Breast epithelium (tissue), 3 donors: ENCODE measurements around the gene RPAIN.

ENCODE experiments used
- POLR2A ChIP-seq: fragments of 450-650 bp; IDR thresholded peaks from one replicate; pipeline ENCODE4 v1.6.1; 2016; ENCODE audit warnings: antibody characterized with exemption, mild to moderate bottlenecking, moderate library complexity
- TF ChIP-seq, protein P1 (sequence below), 3 donors: fragments of 450-650 bp; IDR thresholded peaks; one replicate each; pipeline ENCODE4 v1.5.1; 2016 to 2017; ENCODE audit warnings: antibody characterized with exemption in 3 of 3, mild to moderate bottlenecking in 3 of 3, moderate library complexity in 3 of 3

DNA sequence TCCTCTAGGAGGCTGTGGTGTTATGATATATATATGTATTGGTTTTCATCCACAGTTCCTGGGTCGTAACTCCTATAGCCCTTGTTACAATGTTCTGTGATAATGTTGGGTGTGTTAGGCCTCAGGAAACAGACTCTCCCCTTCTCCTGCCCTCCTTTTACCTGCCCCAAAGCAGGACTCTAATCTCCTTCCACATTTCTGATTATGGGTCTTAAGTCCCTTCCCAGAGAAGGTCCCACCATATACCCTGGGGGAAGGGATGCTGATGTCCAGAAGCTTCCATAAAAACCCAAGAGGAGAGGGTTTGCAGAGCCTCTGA, 19.4 kb downstream of the RPAIN start:
- TF ChIP-seq POLR2A = no peak
- TF ChIP-seq, protein P1, sequence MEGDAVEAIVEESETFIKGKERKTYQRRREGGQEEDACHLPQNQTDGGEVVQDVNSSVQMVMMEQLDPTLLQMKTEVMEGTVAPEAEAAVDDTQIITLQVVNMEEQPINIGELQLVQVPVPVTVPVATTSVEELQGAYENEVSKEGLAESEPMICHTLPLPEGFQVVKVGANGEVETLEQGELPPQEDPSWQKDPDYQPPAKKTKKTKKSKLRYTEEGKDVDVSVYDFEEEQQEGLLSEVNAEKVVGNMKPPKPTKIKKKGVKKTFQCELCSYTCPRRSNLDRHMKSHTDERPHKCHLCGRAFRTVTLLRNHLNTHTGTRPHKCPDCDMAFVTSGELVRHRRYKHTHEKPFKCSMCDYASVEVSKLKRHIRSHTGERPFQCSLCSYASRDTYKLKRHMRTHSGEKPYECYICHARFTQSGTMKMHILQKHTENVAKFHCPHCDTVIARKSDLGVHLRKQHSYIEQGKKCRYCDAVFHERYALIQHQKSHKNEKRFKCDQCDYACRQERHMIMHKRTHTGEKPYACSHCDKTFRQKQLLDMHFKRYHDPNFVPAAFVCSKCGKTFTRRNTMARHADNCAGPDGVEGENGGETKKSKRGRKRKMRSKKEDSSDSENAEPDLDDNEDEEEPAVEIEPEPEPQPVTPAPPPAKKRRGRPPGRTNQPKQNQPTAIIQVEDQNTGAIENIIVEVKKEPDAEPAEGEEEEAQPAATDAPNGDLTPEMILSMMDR (IDR thresholded peaks at IDR 0.05) = peak in 1 of 3 donors; percentile 51
